ENCODE results near the gene NFE2L2. TPM values are rescaled to one million over a fixed set of nuclear protein-coding genes. Genes with fewer than 3 reads are reported as not detected.

The NFE2L2 gene
- total RNA-seq, 1 experiment from 2014 or later, result 26.3 TPM

- Mint-ChIP-seq H3K36me3 (no peaks in the 10 kb centered on the region), H3K4me3 (no peak overlapping the region), H3K27me3 (ENCODE audit: low read depth) (no peaks in the 10 kb centered on the region; the same call in 1 of the 2 replicates), H3K27ac (no peak overlapping the region), H3K9me3 (no peaks in the 10 kb centered on the region), H3K4me1 (peaks cover 14% of the 10 kb centered on the region)
- ChIA-PET CTCF (no interaction called here), POLR2A (no interaction called here)
- no peak for DNase-seq (ENCODE audit: low spot score)
- no peak for TF ChIP-seq MXD4 (CRISPR knock-in tag; IDR thresholded peaks at IDR 0.05; ENCODE audit: borderline replicate concordance)
- TF ChIP-seq ATF2 (CRISPR knock-in tag; IDR thresholded peaks at IDR 0.05; ENCODE audit: borderline replicate concordance, low read depth), result no peak
- TF ChIP-seq, protein P1, sequence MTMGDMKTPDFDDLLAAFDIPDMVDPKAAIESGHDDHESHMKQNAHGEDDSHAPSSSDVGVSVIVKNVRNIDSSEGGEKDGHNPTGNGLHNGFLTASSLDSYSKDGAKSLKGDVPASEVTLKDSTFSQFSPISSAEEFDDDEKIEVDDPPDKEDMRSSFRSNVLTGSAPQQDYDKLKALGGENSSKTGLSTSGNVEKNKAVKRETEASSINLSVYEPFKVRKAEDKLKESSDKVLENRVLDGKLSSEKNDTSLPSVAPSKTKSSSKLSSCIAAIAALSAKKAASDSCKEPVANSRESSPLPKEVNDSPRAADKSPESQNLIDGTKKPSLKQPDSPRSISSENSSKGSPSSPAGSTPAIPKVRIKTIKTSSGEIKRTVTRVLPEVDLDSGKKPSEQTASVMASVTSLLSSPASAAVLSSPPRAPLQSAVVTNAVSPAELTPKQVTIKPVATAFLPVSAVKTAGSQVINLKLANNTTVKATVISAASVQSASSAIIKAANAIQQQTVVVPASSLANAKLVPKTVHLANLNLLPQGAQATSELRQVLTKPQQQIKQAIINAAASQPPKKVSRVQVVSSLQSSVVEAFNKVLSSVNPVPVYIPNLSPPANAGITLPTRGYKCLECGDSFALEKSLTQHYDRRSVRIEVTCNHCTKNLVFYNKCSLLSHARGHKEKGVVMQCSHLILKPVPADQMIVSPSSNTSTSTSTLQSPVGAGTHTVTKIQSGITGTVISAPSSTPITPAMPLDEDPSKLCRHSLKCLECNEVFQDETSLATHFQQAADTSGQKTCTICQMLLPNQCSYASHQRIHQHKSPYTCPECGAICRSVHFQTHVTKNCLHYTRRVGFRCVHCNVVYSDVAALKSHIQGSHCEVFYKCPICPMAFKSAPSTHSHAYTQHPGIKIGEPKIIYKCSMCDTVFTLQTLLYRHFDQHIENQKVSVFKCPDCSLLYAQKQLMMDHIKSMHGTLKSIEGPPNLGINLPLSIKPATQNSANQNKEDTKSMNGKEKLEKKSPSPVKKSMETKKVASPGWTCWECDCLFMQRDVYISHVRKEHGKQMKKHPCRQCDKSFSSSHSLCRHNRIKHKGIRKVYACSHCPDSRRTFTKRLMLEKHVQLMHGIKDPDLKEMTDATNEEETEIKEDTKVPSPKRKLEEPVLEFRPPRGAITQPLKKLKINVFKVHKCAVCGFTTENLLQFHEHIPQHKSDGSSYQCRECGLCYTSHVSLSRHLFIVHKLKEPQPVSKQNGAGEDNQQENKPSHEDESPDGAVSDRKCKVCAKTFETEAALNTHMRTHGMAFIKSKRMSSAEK (CRISPR knock-in tag; IDR thresholded peaks at IDR 0.05; ENCODE audit: borderline replicate concordance), result no peak
- TF ChIP-seq, protein P2, sequence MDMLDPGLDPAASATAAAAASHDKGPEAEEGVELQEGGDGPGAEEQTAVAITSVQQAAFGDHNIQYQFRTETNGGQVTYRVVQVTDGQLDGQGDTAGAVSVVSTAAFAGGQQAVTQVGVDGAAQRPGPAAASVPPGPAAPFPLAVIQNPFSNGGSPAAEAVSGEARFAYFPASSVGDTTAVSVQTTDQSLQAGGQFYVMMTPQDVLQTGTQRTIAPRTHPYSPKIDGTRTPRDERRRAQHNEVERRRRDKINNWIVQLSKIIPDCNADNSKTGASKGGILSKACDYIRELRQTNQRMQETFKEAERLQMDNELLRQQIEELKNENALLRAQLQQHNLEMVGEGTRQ (CRISPR knock-in tag; IDR thresholded peaks at IDR 0.05), result no peak
- TF ChIP-seq, protein P3, sequence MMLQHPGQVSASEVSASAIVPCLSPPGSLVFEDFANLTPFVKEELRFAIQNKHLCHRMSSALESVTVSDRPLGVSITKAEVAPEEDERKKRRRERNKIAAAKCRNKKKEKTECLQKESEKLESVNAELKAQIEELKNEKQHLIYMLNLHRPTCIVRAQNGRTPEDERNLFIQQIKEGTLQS (CRISPR knock-in tag; conservative IDR thresholded peaks at IDR 0.05), result no peak
- TF ChIP-seq NR3C1 (CRISPR knock-in tag; conservative IDR thresholded peaks at IDR 0.05; ENCODE audit: low read depth), result no peak
- TF ChIP-seq CREB1 (CRISPR knock-in tag; IDR thresholded peaks at IDR 0.05), result no peak
- ATAC-seq, result no peak
Measured at GRCh38 chr2:177183860-177184259, 80.7 kb downstream of the NFE2L2 start.

Small RNA genes within 50 kb of the gene (microRNA-seq; reads per million reads assigned to microRNA genes)
- gene MIR3128 (ENCODE audit: borderline number of aligned reads), result not detected
- gene MIR6512 (ENCODE audit: borderline number of aligned reads), result not detected

Other genes with a start within 250 kb of the NFE2L2 start
- 367 to 406 TPM (median 379 TPM) in 3 replicates for gene HNRNPA3, start 51.9 kb downstream of the NFE2L2 start, total RNA-seq (2021)
- 56.1 to 60.8 TPM (median 60.2 TPM) in 3 replicates for gene AGPS, start 128.0 kb upstream of the NFE2L2 start, total RNA-seq (2021)